ENCODE data around the gene GSE1.
A peak's percentile ranks its signal among the peaks of the same experiment; 100 is the strongest.

The GSE1 gene

DNA sequence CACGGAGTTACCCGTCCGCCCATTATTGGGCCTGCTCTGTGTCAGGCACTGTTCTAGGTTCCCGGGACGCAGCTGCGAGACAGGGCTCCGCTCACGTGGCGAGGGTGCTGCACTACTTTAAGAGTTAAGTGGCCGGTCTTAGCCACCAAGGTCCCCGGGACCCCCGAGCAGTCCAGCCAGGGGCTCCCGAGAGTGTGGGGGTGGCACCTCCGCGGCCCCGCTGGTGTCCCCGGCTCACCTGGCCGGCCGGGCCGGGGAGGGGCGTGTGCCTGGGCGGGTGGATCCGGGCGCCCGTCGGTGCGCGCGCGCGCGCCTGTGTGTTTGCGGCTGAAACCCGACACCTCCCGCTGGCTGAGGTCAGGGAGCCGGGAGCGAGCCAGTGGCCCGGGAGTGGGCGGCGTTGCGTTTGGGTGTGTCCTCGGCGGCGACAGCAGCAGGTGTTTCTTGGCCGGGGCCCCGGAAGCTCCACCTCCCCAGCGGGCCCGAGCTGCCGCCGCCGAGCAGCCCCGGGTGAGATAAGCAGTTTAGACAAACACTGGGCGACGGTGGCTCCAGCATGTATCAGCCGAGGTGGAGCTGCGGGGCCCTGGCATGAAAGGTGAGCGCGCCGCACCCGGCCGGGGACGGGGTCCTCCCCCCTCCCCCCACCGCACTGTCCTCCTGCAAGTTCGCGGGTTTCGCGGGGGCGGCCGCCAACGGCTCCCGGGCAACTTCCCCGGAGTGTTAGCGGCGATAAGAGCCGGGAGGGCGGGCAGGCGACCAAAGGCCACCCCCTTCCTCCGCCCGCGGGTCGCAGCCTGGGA is at the start of gene GSE1:
Gene GSE1 (plus strand): TSS at position 522 of the 803 bp plus-strand sequence. CDS start 70 bp downstream, at position 592.
- no peaks in the 10 kb centered on the region for H3K9me3 ChIP-seq (ENCODE audit: control insufficient read depth in 1 of 2, low read length in 2 of 2)
- peaks cover 0 to 3% of the 10 kb centered on the region in 2 donors for H3K36me3 ChIP-seq (ENCODE audit: control insufficient read depth in 1 of 2, insufficient read depth in 2 of 2, low read length in 2 of 2)
- H3K4me3 ChIP-seq (ENCODE audit: low read depth in 1 of 2, low read length in 2 of 2): peak within 1 kb of the TSS; percentile 65 to 74
- peaks cover 37 to 67% of the 10 kb centered on the region in 2 donors for H3K4me1 ChIP-seq (ENCODE audit: control insufficient read depth in 1 of 2, insufficient read depth in 2 of 2, low read length in 2 of 2)
- H3K9ac ChIP-seq (ENCODE audit: low read depth in 1 of 2, low read length in 2 of 2): peak within 1 kb of the TSS; percentile 66 to 69
- no peaks in the 10 kb centered on the region for H3K27me3 ChIP-seq (ENCODE audit: control insufficient read depth in 1 of 2, insufficient read depth in 2 of 2, low read length in 2 of 2)
- peak within 1 kb of the TSS; percentile 89 for H3K27ac ChIP-seq (ENCODE audit: low read depth, low read length)

- H3K9ac ChIP-seq (ENCODE audit: low read depth in 1 of 2, low read length in 2 of 2): no peak overlapping the region
- no peaks in the 10 kb centered on the region for H3K36me3 ChIP-seq (ENCODE audit: control insufficient read depth in 1 of 2, insufficient read depth in 2 of 2, low read length in 2 of 2)
- no peak overlapping the region for H3K27ac ChIP-seq (ENCODE audit: low read depth, low read length)
- H3K4me3 ChIP-seq (ENCODE audit: low read depth in 1 of 2, low read length in 2 of 2): no peak overlapping the region
- H3K9me3 ChIP-seq (ENCODE audit: control insufficient read depth in 1 of 2, low read length in 2 of 2): no peaks in the 10 kb centered on the region
- H3K27me3 ChIP-seq (ENCODE audit: control insufficient read depth in 1 of 2, insufficient read depth in 2 of 2, low read length in 2 of 2): no peaks in the 10 kb centered on the region
- peaks cover 55 to 85% of the 10 kb centered on the region in 2 donors for H3K4me1 ChIP-seq (ENCODE audit: control insufficient read depth in 1 of 2, insufficient read depth in 2 of 2, low read length in 2 of 2)
Observed at GRCh38 chr16:85563515-85564276, 49.4 kb upstream of the GSE1 start.

DNA sequence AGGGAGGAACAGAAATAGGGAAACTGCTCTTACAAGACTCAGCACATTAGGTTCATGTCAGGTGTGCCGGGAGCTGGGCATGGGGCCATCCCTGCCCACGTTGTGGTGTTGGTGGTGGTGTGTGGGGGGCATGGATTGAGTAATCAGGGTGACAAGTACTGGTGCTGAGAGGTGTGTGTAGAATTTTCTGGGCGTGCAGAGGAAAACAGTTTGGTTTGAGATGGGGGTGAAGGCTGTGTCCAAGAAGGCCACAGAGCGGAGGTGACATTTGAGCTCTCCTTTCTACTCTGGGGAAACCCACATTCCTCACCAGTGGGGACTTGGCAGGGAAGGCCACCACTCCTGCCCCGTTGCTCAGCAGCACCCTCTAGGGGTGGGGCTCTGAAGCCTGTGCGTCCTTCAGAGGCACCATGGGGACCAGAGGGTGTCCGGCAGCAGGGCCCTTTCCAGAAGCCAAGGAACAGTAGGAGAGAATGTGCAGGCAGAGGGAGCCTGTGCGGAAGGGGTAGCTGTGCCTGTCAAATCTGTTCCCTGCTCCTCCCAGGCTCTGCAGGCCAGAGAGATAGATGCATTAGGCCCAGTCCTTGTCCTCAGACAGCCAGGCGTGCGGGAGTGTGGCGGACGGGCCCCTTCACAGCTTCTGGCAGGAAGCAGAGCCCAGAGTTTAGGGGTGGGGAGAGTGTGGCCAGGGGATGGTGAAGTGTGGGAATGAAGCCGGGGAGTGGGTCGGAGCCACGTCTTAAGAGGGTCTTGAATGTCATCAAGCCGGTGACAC is 48.7 kb upstream of the GSE1 start:
- no peaks in the 10 kb centered on the region for H3K9me3 ChIP-seq (ENCODE audit: control insufficient read depth in 1 of 2, low read length in 2 of 2)
- H3K27me3 ChIP-seq (ENCODE audit: control insufficient read depth in 1 of 2, insufficient read depth in 2 of 2, low read length in 2 of 2): no peaks in the 10 kb centered on the region
- no peaks in the 10 kb centered on the region for H3K36me3 ChIP-seq (ENCODE audit: control insufficient read depth in 1 of 2, insufficient read depth in 2 of 2, low read length in 2 of 2)
- no peak overlapping the region for H3K27ac ChIP-seq (ENCODE audit: low read depth, low read length)
- no peak overlapping the region for H3K9ac ChIP-seq (ENCODE audit: low read depth in 1 of 2, low read length in 2 of 2)
- no peak overlapping the region for H3K4me3 ChIP-seq (ENCODE audit: low read depth in 1 of 2, low read length in 2 of 2)
- H3K4me1 ChIP-seq (ENCODE audit: control insufficient read depth in 1 of 2, insufficient read depth in 2 of 2, low read length in 2 of 2): peaks cover 54 to 85% of the 10 kb centered on the region in 2 donors

- H3K9ac ChIP-seq (ENCODE audit: low read depth in 1 of 2, low read length in 2 of 2): no peak overlapping the region
- H3K4me1 ChIP-seq (ENCODE audit: control insufficient read depth in 1 of 2, insufficient read depth in 2 of 2, low read length in 2 of 2): peaks cover 59 to 86% of the 10 kb centered on the region in 2 donors
- H3K27ac ChIP-seq (ENCODE audit: low read depth, low read length): no peak overlapping the region
- no peaks in the 10 kb centered on the region for H3K36me3 ChIP-seq (ENCODE audit: control insufficient read depth in 1 of 2, insufficient read depth in 2 of 2, low read length in 2 of 2)
- H3K9me3 ChIP-seq (ENCODE audit: control insufficient read depth in 1 of 2, low read length in 2 of 2): no peaks in the 10 kb centered on the region
- no peaks in the 10 kb centered on the region for H3K27me3 ChIP-seq (ENCODE audit: control insufficient read depth in 1 of 2, insufficient read depth in 2 of 2, low read length in 2 of 2)
- no peak overlapping the region for H3K4me3 ChIP-seq (ENCODE audit: low read depth in 1 of 2, low read length in 2 of 2)
Observed at GRCh38 chr16:85565340-85565739, 47.8 kb upstream of the GSE1 start.

DNA sequence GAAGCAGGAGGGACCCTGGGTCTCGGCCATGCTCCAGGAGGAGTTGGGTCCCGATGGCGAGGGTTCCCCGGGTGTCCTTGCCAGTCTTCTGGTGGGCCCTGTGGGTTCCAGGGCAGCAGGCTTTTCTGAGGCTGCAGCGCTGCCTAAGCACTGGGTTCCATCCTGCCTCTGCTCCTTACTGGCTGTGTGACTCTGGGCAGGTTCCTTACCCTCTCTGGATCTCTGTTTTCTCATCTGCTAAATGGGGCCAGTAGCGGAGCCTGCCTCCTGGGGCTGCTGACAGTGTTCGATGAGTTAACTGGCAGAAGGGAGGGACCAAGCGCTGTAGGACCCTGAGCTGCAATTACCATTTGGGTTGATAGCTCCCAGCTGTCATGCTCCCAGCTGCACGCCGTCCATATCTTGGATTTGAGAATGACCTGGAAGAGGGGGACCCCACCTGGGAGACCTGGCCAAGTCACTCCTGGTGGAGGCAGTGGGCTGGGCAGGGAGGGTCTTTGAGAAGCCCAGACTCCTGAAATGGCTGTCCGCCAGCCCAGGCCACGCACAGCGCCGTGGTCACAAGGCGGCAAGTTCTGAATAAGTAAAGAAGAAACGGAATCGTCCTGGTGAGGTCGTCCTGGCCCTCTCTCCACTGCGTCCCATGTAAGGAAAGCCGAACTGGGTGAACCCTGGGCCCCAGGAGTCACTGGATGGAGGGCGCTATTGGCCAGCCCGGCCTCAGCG is 47.2 kb upstream of the GSE1 start:
- peaks cover 65 to 89% of the 10 kb centered on the region in 2 donors for H3K4me1 ChIP-seq (ENCODE audit: control insufficient read depth in 1 of 2, insufficient read depth in 2 of 2, low read length in 2 of 2)

GRCh38 chr16:85566561-85567100 is 46.5 kb upstream of the GSE1 start:
- H3K9me3 ChIP-seq (ENCODE audit: control insufficient read depth in 1 of 2, low read length in 2 of 2): no peaks in the 10 kb centered on the region
- H3K4me3 ChIP-seq (ENCODE audit: low read depth in 1 of 2, low read length in 2 of 2): no peak overlapping the region
- H3K36me3 ChIP-seq (ENCODE audit: control insufficient read depth in 1 of 2, insufficient read depth in 2 of 2, low read length in 2 of 2): no peaks in the 10 kb centered on the region
- H3K27me3 ChIP-seq (ENCODE audit: control insufficient read depth in 1 of 2, insufficient read depth in 2 of 2, low read length in 2 of 2): no peaks in the 10 kb centered on the region
- H3K9ac ChIP-seq (ENCODE audit: low read depth in 1 of 2, low read length in 2 of 2): peak overlapping the region; percentile 25 to 46
- H3K27ac ChIP-seq (ENCODE audit: low read depth, low read length): peak overlapping the region; percentile 69
- H3K4me1 ChIP-seq (ENCODE audit: control insufficient read depth in 1 of 2, insufficient read depth in 2 of 2, low read length in 2 of 2): peaks cover 72 to 89% of the 10 kb centered on the region in 2 donors

More for the DNA sequence above, 47.2 kb upstream of the GSE1 start:
- Histone ChIP-seq H3K9me3 (ENCODE audit: control insufficient read depth in 1 of 2, low read length in 2 of 2) (no peaks in the 10 kb centered on the region), H3K27me3 (ENCODE audit: control insufficient read depth in 1 of 2, insufficient read depth in 2 of 2, low read length in 2 of 2) (no peaks in the 10 kb centered on the region), H3K27ac (ENCODE audit: low read depth, low read length) (no peak overlapping the region), H3K4me3 (ENCODE audit: low read depth in 1 of 2, low read length in 2 of 2) (no peak overlapping the region), H3K9ac (ENCODE audit: low read depth in 1 of 2, low read length in 2 of 2) (peak overlapping the region; percentile 25 to 46), H3K36me3 (ENCODE audit: control insufficient read depth in 1 of 2, insufficient read depth in 2 of 2, low read length in 2 of 2) (no peaks in the 10 kb centered on the region)

GRCh38 chr16:85567101-85567866 is 45.8 kb upstream of the GSE1 start:
- Histone ChIP-seq H3K36me3 (ENCODE audit: control insufficient read depth in 1 of 2, insufficient read depth in 2 of 2, low read length in 2 of 2) (no peaks in the 10 kb centered on the region), H3K4me1 (ENCODE audit: control insufficient read depth in 1 of 2, insufficient read depth in 2 of 2, low read length in 2 of 2) (peaks cover 73 to 91% of the 10 kb centered on the region in 2 donors), H3K9me3 (ENCODE audit: control insufficient read depth in 1 of 2, low read length in 2 of 2) (no peaks in the 10 kb centered on the region), H3K27me3 (ENCODE audit: control insufficient read depth in 1 of 2, insufficient read depth in 2 of 2, low read length in 2 of 2) (no peaks in the 10 kb centered on the region), H3K27ac (ENCODE audit: low read depth, low read length) (peak overlapping the region; percentile 69), H3K9ac (ENCODE audit: low read depth in 1 of 2, low read length in 2 of 2) (no peak overlapping the region), H3K4me3 (ENCODE audit: low read depth in 1 of 2, low read length in 2 of 2) (no peak overlapping the region)

DNA sequence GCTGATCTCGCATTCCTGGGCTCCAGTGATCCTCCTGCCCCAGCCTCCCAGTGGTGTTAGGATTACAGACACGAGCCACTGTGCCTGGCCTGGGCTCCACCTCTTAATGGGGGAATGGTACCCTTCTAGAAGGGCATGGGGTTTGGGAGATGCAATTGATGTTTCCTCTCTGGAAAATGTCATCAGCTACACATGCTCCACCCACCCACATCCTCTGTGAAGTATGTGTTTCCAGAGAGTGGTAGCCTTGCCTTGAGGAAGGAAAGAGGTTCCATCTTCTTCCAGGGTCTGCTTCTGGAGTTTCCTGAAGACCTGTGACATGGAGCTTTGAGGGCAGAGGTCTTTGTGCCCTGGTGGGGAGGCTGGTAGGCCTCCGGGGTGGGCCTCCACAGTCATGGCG is 45.2 kb upstream of the GSE1 start:
- no peaks in the 10 kb centered on the region for H3K27me3 ChIP-seq (ENCODE audit: control insufficient read depth in 1 of 2, insufficient read depth in 2 of 2, low read length in 2 of 2)
- no peaks in the 10 kb centered on the region for H3K36me3 ChIP-seq (ENCODE audit: control insufficient read depth in 1 of 2, insufficient read depth in 2 of 2, low read length in 2 of 2)
- H3K4me3 ChIP-seq (ENCODE audit: low read depth in 1 of 2, low read length in 2 of 2): peak overlapping the region; percentile 1 to 11
- peak overlapping the region; percentile 69 for H3K27ac ChIP-seq (ENCODE audit: low read depth, low read length)
- peak overlapping the region in 1 of 2 donors; percentile 12 for H3K9ac ChIP-seq (ENCODE audit: low read depth in 1 of 2, low read length in 2 of 2)
- H3K9me3 ChIP-seq (ENCODE audit: control insufficient read depth in 1 of 2, low read length in 2 of 2): no peaks in the 10 kb centered on the region
- peaks cover 66 to 87% of the 10 kb centered on the region in 2 donors for H3K4me1 ChIP-seq (ENCODE audit: control insufficient read depth in 1 of 2, insufficient read depth in 2 of 2, low read length in 2 of 2)

DNA sequence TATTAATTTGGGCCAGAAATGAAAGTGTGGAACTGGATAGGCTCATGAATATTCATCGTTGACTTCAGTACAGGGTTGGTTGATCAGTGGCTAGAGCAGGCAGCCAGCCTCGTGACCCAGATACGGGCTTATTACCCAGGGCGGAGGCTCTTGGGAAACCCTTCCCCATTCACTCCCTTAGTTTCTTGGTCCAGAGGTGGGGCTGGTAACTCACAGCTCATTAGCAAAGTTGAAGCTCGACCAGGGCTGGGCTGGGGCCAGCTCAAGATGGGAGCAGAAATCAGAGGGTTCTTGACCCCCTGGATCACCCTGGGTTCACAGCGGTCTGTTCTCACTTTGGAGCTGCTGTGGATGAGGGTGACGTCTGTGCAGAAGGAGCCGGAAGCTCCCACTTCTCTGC is 44.6 kb upstream of the GSE1 start:
- Histone ChIP-seq H3K9me3 (ENCODE audit: control insufficient read depth in 1 of 2, low read length in 2 of 2) (no peaks in the 10 kb centered on the region), H3K4me3 (ENCODE audit: low read depth in 1 of 2, low read length in 2 of 2) (peak overlapping the region in 1 of 2 donors; percentile 20), H3K27me3 (ENCODE audit: control insufficient read depth in 1 of 2, insufficient read depth in 2 of 2, low read length in 2 of 2) (no peaks in the 10 kb centered on the region), H3K4me1 (ENCODE audit: control insufficient read depth in 1 of 2, insufficient read depth in 2 of 2, low read length in 2 of 2) (peaks cover 60 to 83% of the 10 kb centered on the region in 2 donors), H3K9ac (ENCODE audit: low read depth in 1 of 2, low read length in 2 of 2) (peak overlapping the region in 1 of 2 donors; percentile 12), H3K27ac (ENCODE audit: low read depth, low read length) (peak overlapping the region; percentile 35), H3K36me3 (ENCODE audit: control insufficient read depth in 1 of 2, insufficient read depth in 2 of 2, low read length in 2 of 2) (no peaks in the 10 kb centered on the region)

Measured in duodenal mucosa (tissue), 2 donors.